ENCODE measurements around the gene PPCDC.

GRCh38 chr15:75025107-75025506 lies 1.7 kb downstream of the PPCDC start:
- no peak for TF ChIP-seq POLR2A (IDR thresholded peaks at IDR 0.05; ENCODE audit: low read depth, low read length)
- no peak for TF ChIP-seq CTCF (conservative IDR thresholded peaks at IDR 0.05; ENCODE audit: low read depth, low read length)
- TF ChIP-seq FOS (IDR thresholded peaks at IDR 0.05; ENCODE audit: low read depth, low read length), result no peak
- TF ChIP-seq SMC3 (IDR thresholded peaks at IDR 0.05; ENCODE audit: low read depth, low read length), result no peak
- TF ChIP-seq, protein P1, sequence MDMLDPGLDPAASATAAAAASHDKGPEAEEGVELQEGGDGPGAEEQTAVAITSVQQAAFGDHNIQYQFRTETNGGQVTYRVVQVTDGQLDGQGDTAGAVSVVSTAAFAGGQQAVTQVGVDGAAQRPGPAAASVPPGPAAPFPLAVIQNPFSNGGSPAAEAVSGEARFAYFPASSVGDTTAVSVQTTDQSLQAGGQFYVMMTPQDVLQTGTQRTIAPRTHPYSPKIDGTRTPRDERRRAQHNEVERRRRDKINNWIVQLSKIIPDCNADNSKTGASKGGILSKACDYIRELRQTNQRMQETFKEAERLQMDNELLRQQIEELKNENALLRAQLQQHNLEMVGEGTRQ (IDR thresholded peaks at IDR 0.05; ENCODE audit: low read depth, low read length), result no peak
- no peak for TF ChIP-seq RAD21 (IDR thresholded peaks at IDR 0.05; ENCODE audit: low read length)
